ENCODE results near the gene CDK18. TPM values are rescaled to one million over a fixed set of nuclear protein-coding genes. Genes with fewer than 3 reads are reported as not detected.

Gene CDK18
- total RNA-seq, 6 donors from 2014 or later = 16.7 to 130 (median 30.4) TPM

DNA sequence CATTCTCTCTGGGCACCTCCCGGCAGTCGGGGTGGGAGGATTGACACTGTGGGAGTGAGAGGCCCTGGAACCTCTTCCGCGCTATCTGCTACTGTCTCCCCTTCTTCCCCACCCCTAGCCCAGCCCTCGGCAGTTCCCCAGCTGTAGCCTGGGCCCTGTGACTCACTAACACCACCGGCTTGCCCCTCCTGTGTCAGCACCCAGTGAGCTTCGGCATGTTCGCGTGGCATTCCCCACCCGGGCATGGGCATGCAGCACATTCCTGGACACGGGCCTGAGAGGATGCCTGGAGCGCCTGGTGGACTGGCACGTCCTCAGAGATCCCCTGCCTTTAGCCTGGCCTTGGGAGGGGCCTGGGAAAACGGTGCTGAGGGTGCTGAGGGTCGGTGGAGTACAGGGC lies 1.3 kb downstream of the CDK18 start:
- Histone ChIP-seq H3K4me3 (peak overlapping the region in 3 of 4 donors; percentile 52 to 79 (median 66)), H3K4me1 (peaks cover 0 to 35% (median 17%) of the 10 kb centered on the region in 4 donors), H3K9me3 (no peaks in the 10 kb centered on the region), H3K36me3 (no peaks in the 10 kb centered on the region), H3K27ac (peak overlapping the region in 3 of 4 donors; percentile 55 to 82 (median 74)), H3K27me3 (no peaks in the 10 kb centered on the region)
- WGBS, 2 donors = 41 to 69% methylated on average over 13 to 15 of the region's 15 CpGs
- peak in 1 of 2 donors; percentile 51 for DNase-seq
- TF ChIP-seq POLR2AphosphoS5 (IDR thresholded peaks at IDR 0.05) (peak in 1 of 2 donors; percentile 8), EP300 (IDR thresholded peaks at IDR 0.05) (no peak)
- peak in 1 of 2 donors; percentile 61 for ATAC-seq (ENCODE audit: low FRiP score in 2 of 2)

DNA sequence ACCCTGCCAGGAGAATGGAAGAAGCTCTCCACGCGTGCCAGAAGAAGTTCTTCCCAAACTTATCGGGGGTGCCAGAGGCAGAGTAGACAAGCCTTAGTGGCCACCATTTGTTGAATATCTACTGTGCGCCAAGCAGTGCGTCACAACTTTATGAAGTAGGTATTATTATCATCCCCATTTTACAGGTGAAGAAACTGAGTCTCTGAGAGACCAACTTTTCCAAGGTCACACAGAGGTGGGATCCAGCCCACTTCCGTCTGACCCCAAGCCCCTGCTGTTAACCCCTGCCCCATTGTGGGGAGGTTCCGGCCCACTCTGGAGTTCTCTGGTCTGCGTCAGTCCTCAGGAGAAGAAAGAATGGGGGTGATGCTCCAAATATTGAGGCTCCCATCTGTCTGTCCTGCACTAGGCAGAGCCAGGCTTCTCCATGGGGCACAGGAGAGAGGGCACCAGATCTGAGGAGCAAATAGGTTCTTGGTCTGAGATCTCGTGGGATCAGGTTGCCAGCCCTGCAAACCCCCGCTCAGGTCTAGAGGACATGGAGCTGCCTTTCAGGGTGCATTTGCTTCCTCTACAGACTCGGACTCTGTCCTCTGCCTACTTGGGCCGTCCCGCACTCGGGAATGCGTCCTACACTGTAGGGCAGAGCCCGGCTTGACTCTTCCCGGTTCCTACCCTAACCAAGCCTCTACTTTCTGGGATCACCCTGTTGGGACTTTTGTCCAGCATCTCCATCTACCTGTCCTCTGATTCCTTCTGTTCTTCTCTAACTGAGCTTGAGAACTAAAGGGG lies 2.1 kb downstream of the CDK18 start:
- no peak for TF ChIP-seq CTCF (IDR thresholded peaks at IDR 0.05)
- no peak for TF ChIP-seq POLR2AphosphoS5 (IDR thresholded peaks at IDR 0.05)
- no peak for TF ChIP-seq POLR2A (IDR thresholded peaks at IDR 0.05)
- no peak for TF ChIP-seq EP300 (IDR thresholded peaks at IDR 0.05)
- 95 to 97% methylated on average over 13 to 17 of the region's 17 CpGs for WGBS, 2 donors
- ATAC-seq (ENCODE audit: low FRiP score in 2 of 2) (no peak), DNase-seq (no peak)
- H3K27ac ChIP-seq = peak overlapping the region in 2 of 4 donors; percentile 74 to 82
- no peak overlapping the region for H3K4me3 ChIP-seq
- H3K27me3 ChIP-seq = no peaks in the 10 kb centered on the region
- H3K4me1 ChIP-seq = peaks cover 0 to 36% (median 17%) of the 10 kb centered on the region in 4 donors
- H3K9me3 ChIP-seq = no peaks in the 10 kb centered on the region
- H3K36me3 ChIP-seq = no peaks in the 10 kb centered on the region

DNA sequence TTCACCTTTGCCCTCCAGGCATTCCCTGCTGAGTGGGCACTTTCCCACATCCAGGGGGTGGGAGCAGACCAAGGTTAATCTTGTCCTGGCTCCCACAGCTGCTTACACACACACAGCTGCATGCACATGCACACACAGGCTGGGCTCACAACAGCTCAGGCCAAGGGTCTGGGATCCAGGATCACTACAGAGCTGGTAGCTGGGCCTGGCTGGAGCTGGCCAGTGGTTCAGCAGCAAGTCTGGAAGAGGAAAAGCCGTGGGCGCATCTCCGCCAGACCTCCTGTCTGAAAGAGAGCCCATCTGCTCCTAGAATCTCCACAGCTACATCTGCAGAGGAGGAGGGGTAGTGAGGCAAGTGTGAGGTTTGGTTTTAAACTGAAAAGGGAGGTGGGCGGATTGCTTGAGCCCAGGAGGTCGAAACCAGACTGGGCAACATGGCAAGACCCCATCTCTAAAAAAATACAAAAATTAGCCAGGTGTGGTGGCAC lies 3.8 kb downstream of the CDK18 start:
- no peaks in the 10 kb centered on the region for H3K9me3 ChIP-seq
- TF ChIP-seq EP300 (IDR thresholded peaks at IDR 0.05) = no peak
- TF ChIP-seq POLR2AphosphoS5 (IDR thresholded peaks at IDR 0.05) = no peak
- TF ChIP-seq CTCF (IDR thresholded peaks at IDR 0.05) = no peak
- no peak for TF ChIP-seq POLR2A (IDR thresholded peaks at IDR 0.05)
- H3K27me3 ChIP-seq = no peaks in the 10 kb centered on the region
- H3K36me3 ChIP-seq = no peaks in the 10 kb centered on the region
- H3K27ac ChIP-seq = no peak overlapping the region
- WGBS, 2 donors = 92% methylated on average over 5 of the region's 5 CpGs
- ATAC-seq (ENCODE audit: low FRiP score in 2 of 2) = no peak
- no peak overlapping the region for H3K4me3 ChIP-seq
- DNase-seq = no peak
- peaks cover 14 to 44% (median 26%) of the 10 kb centered on the region in 4 donors for H3K4me1 ChIP-seq

GRCh38 chr1:205510308-205510950 lies 6.0 kb downstream of the CDK18 start:
- WGBS, 2 donors = 78% methylated on average over 7 of the region's 7 CpGs; no CpG with 5 or more reads in 1 of the 2 donors
- no peak overlapping the region for H3K27ac ChIP-seq
- no peaks in the 10 kb centered on the region for H3K36me3 ChIP-seq
- no peak overlapping the region for H3K4me3 ChIP-seq
- DNase-seq = no peak
- TF ChIP-seq EP300 (IDR thresholded peaks at IDR 0.05) (no peak), POLR2A (IDR thresholded peaks at IDR 0.05) (no peak), POLR2AphosphoS5 (IDR thresholded peaks at IDR 0.05) (no peak), CTCF (IDR thresholded peaks at IDR 0.05) (no peak)
- no peaks in the 10 kb centered on the region for H3K9me3 ChIP-seq
- H3K4me1 ChIP-seq = peaks cover 12 to 40% (median 27%) of the 10 kb centered on the region in 4 donors
- no peaks in the 10 kb centered on the region for H3K27me3 ChIP-seq
- ATAC-seq (ENCODE audit: low FRiP score in 2 of 2) = no peak

- Histone ChIP-seq H3K36me3 (no peaks in the 10 kb centered on the region), H3K27ac (no peak overlapping the region), H3K4me1 (peaks cover 12 to 36% (median 28%) of the 10 kb centered on the region in 4 donors), H3K9me3 (no peaks in the 10 kb centered on the region), H3K4me3 (no peak overlapping the region), H3K27me3 (no peaks in the 10 kb centered on the region)
- TF ChIP-seq POLR2A (IDR thresholded peaks at IDR 0.05) = no peak
- TF ChIP-seq EP300 (IDR thresholded peaks at IDR 0.05) = no peak
- no peak for TF ChIP-seq CTCF (IDR thresholded peaks at IDR 0.05)
- TF ChIP-seq POLR2AphosphoS5 (IDR thresholded peaks at IDR 0.05) = no peak
- 66 to 85% methylated on average over 3 of the region's 3 CpGs for WGBS, 2 donors
- DNase-seq (no peak), ATAC-seq (ENCODE audit: low FRiP score in 2 of 2) (no peak)
These were observed 6.5 kb downstream of the CDK18 start for GRCh38 chr1:205510951-205511330.

Data from upper lobe of left lung (tissue), 6 donors.